Activated CD8-positive, alpha-beta memory T cell treated with anti-CD3 and anti-CD28 coated beads for 48 hours (primary cell): ENCODE measurements around the gene ADAMTS16.

Source experiments
- DNase-seq, 3 experiments: peaks; one replicate each; pipeline ENCODE4 v3.0.0-alpha.2; 2020; ENCODE audit warnings: low read depth in 2 of 3, low spot score in 2 of 3

Gene ADAMTS16

DNA sequence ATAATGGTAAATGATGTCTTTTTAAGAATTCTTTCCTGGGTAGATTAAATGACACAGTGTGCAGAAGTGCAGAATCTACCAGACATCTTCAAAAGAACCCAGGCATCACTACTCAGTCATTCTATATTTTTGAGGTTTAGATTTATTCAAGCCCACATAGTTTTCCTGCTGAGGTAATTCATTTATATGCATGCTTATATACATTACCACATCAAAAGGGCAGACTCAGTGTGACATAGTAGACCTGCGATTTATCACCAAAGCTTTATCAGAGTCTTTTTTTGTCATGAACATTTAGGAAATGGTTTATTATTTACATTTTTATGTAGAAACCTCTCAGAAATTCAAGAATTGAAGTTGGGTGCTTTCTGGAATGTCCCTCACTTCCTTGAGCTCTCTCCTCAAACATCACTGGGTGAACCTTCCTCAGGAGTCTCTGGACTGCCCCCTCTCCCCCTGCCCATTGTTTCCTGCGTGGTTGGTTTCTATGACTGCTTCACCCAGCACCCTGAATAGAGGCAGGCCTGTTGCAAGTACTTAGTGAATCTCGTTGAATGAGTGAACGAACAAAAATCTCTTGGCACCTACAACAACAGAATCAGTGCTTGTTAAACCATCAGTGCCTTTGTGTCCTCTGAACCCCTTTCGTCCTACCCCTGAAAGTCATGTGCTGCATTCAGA, 42.5 kb downstream of the ADAMTS16 start:
- no peak for DNase-seq

DNA sequence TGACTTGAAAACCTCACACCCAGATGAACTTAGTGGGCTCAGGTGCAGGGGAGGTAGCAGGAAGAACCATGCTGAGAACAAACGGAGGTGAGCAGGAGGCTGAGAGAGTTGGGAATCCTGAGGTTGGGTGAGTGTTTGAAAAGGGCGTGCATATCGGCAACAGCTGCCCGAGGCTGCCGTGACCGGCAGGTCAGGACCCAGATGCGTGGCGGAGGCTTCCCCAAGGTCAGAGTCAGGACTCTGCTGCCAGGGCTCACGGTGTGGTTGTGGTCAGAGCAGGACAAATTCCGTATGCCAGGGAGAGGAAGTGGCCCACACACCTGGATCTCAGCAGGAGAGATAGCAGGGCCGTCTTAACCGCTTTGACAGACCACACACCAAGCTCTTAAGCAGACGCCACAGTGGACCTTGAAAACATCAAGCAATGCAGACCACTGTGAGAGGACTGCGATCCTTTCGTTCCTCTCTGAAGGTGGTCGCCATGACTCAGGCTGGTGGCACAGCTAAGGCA, 43.1 kb downstream of the ADAMTS16 start:
- DNase-seq = no peak

DNA sequence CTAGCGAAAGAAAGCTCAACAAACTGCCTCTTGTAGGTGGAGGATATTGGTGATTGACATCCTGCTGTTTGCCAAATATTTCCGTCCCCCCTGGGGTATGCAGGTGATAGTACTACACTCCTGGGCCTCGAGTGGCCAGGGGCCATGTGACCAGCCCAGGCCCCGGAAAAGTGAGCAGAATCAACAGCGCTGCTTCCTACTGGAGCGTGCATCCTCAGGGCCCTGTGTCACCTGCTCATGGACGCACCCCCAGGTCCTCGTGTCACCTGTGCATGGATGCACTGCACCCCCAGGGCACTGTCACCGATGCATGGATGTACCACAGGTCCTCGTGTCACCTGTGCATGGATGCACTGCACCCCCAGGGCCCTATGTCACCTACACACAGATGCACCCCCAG, 43.8 kb downstream of the ADAMTS16 start:
- DNase-seq = no peak

DNA sequence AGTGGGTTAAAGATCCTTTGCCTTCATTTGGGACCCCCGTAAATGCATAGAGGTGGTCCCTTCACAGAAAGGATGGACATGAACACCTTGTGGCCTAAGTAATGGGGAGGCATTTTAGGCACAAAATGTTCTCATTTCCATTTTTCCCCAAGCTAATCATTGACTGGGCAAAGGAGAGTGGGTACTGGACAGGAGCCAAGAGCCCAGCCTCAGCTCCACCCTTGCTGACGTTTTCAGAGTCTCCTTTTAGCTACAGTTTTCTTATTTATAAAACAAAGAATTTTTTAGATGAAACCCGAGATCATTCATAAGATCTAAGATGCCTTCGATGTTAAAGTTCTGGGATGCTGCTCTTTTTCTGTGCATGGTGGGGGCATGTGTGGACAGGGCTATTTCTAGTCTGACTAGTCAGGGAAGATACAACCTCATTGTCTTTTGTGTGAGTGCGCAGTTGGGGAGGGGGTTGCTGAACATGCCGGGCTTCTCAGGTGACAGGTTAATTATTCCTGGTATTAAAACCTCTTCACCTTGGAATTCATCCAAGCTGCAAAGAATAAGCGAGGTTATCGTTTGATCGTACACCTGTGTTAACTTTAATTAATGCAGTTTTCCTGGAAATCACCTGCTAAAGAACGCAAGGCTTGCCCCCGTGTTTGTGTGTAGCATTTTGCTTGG, 48.4 kb downstream of the ADAMTS16 start:
- no peak for DNase-seq

DNA sequence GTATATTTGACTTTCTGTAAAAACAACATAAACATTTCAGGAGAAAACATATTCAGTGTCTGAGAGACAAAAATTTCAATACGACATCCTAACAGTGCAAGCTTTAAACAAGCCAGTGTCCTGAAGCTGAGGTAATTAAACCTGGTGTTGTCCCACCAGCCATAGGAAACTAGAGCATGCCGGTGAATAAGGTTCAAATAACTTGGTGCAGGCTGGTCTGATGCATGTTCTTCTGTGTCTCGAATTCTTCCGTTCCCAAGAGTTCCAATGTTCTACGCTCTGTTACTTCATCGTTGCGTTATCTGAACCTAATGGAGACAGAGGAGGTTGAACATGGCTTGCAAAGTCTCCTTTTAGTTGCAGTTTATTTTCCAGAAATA, 48.9 kb downstream of the ADAMTS16 start:
- DNase-seq = no peak

DNA sequence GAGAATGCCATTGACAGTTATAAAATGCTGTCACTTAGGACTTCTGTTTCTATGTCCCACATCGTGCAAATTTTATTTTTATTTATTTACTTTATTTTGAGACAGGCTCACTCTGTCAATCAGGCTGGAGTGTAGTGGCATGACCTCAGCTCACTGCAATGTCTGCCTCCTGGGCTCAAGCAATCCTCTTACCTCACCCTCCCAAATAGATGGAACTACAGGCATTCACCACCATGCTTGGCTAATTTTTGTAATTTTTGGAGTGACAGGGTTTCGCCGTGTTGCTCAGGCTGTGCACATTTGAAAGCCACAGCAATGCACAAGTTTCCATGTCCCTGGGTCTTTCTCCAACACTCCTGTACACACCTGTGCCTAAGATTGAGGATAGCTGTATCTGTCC, 51.8 kb downstream of the ADAMTS16 start:
- DNase-seq = no peak

DNA sequence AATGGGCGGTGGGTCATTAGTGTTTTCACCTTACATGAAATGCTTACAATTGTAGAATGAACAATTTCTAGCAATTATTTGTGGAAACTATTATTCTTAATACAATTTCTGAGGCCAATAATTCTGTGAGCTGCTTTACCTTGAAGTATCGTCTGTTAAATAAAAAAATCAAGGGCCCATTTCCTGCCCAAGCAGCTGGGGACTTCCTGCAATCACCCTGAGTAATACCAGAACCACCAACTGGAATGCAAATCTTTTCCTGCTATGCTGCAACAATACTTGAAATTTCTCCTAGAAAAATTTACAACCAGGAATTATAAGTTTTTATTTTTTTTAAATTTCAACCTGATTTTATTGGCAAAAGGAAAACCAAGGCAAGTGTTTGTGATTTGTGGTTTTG, 52.6 kb downstream of the ADAMTS16 start:
- no peak for DNase-seq

DNA sequence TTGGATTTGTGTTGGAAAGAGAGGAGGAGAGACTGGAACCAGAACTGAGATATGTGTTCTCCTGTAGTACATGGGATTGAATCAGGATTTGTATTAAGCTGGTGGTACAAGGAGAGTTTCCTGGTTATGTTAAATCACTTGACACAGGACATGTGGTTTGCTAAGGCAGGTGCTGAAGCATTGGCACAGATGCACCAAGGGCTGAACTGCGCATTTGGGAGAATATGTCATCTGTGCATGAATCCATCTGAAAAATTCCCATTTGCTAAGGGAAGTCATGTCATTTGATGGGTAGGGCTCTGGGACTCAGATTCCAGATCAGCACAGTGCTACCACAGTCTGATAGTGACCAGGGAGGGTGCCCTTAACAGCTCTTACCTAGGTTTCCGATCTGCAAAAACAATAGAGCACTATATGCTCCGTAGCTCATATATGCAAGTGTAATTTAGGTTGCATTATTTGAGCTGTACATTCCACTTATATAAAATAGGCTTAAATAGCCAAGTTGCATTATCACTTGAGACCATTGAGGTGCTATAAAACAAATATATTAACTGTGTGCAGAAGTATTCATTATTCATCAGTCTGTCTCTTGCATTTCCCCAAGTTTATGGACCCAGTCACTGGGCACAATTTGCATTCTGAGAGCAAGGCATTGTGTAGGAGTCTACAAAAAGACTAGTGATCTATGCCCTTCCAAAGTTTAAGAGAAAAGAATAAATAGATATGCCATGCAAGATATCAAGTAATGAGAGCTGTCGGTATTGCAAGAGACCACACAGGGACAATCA, 55.2 kb downstream of the ADAMTS16 start:
- no peak for DNase-seq

DNA sequence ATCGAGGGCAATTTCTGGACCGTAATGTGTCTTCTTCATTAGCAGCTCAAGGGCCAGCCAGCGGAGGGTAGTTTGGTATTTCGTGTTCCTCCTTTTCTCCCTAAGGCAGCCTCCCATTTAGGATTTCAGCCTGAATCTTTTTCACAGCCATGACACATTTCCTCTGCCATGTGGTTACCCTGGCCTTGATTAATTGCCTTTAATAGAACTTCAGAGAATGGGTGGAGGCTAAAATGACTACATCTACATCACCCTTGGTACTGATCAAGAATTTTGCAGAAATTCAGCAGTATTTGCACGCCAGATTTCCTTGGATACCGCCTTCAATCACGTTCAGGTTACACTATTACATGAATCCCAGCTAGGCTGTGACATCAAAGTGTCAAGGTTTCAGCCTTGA, 58.0 kb downstream of the ADAMTS16 start:
- DNase-seq = no peak

DNA sequence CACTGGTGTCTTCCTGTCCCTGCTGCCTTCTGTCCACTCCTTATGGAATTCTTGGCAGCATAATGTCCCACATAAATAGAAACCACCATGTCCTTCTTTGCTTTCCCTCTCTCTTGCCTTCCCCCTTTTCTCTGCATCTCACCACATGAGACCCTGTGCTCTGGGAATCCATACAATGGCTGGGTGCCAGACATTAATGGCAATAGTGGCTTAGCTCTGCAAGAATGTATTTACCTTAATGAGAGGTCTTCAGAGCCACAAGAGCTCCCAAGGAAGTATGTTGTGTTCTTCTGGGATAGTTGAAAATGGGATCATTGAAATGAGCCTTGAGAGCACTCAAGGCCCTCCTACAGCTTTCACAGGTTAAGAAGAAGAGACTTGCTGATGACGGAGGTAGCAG, 58.7 kb downstream of the ADAMTS16 start:
- DNase-seq = no peak

DNA sequence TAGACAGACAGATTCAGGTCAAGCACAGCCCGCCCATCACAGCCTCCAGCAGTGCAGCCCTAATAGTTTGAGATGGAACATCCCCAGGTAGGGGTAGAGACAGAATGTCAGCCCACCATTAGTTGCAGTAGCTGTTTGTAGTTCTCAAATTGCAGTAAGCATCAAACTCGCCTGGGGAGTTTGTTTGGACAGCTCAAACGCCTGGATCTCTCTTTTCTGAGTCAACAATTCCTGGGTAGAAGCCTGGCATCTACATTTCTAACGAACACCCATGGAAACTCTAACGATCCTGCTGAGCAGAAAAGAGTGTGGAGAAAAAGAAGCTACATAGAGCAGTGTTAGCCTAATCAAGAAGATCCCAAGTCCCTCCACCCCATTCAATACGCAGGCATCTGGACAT, 59.4 kb downstream of the ADAMTS16 start:
- no peak for DNase-seq

DNA sequence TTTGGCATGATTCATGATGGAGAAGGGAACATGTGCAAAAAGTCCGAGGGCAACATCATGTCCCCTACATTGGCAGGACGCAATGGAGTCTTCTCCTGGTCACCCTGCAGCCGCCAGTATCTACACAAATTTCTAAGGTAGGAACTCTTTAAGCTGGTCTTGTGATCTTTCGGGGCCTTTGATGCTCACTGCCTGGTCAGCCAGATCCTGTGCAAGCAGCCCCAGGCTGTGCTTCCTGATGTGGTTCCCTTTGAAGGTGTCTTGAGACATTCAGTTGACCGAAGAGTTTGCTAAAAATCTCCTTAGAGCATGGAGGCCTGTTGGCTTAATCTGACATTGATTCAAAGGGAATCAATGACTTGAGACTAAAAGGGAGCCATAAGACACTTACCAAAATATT, 60.0 kb downstream of the ADAMTS16 start:
- no peak for DNase-seq

DNA sequence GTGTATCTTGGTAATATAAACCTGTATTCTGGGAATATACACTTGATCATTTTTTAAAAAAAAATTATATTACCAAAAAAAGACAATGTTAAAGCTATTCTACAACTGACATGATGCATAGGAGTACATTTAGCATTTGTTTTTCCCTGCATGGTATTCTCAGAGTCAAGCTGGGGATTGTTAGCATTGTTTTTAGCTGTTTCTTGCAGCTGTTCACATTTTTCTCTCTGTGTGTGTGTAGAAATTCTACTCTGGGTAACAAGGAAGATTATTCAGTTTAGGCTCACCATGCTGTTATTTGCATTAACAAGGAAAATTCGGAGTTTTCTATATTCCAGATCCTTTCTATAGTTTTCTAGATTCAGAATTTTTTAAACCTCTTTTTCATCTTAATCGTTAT, 62.2 kb downstream of the ADAMTS16 start:
- DNase-seq = no peak

DNA sequence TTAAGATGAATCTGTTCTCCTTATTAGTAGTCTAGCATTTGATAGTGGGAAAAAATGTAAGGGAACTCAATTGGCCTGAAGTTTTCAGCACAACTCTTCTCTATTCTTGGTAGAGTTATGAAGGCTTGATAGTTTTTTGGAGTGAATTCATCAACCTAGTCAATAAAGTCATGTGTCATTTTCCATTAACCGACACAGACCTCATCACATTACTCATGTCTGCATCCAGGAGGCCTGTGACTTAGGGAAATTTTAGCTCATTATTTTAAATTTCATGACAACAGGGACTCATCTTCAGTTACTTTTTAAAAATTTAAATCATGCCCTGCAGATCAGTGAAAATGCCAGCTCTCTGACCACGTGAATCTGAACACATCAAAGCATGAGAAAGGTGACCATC, 63.3 kb downstream of the ADAMTS16 start:
- no peak for DNase-seq

DNA sequence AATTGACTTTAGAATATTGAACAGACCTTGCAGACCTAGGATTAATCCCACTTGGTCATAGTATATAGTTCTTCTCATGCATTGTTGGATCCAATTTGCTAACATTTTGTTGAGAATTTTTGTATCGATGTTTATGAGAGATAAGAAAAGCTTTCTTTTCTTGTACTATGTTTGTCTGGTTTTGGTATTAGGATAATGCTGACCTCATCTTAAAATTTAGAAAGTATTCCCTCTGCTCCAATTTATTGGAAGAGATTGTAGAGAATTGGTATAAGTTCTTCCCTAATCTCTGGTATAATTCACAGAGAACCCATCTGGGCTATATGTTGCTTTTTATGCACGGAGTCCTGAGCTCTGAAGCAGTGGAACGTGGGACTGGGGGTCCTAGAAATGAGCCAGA, 67.7 kb downstream of the ADAMTS16 start:
- no peak for DNase-seq

DNA sequence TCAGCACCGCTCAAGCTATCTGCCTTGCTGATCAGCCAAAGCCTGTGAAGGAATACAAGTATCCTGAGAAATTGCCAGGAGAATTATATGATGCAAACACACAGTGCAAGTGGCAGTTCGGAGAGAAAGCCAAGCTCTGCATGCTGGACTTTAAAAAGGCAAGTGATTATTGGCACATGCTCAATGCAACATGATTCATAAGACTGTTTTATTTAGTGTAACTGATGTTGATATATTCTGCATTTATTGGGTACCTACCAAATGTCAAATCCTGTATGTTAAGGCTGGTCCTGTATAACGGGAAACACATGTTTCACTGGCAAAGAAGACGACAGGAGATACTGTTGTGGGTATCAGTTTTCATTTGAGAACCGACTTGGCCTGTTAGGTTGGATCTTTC, 69.0 kb downstream of the ADAMTS16 start:
- DNase-seq = no peak

DNA sequence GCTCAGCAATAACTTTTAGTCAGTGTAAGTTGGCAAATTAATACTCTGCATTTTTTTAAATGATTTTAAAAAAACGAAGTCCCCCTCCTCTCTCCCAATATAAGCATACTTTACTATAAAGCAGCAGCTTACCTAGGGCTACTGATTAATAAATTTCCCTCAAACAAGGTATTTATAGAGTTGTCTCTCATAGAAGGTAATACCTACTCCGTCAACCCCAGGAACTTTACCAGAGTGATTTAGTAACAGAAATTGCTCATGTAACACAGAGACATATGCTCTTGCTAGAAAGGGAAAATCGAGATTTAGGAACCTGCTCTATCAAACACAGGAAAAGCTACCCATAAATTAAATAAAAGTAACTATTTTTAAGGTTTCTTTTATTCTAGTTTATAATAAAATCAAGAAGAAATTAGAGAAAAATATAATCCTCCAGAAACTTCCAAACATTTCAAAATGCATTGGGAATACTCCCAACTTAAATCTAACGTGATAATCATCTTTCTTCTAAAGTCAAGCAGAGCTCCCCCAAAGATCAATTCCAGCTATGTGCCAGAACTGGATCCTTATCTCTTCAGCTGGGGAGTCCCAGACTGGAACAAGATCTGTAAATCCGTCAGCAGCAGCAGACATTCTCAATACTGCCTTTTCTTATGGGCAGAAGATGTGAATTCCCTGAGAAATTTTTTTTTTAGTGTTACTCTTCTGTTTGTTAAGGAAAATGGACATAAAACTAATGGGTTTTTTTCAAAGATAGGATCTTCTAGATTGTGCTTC, 69.6 kb downstream of the ADAMTS16 start:
- DNase-seq = no peak

DNA sequence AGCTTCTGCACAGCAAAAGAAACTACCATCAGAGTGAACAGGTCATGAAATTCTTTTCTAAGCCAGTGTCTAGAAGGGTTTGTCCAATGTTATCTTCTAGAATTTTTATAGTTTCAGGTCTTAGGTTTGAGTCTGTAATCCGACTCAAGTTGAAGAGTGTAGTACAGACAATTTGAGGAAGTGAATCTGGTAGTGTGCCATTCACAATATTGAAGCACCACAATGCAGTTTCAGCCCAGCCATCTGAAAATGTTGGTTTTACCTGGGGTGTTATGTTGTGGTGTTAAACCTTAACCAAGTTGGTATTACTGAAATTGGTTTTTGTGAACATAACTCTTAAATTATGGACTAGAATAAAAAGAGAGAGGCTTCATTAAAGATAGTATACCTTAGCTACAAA, 77.2 kb downstream of the ADAMTS16 start:
- no peak for DNase-seq

DNA sequence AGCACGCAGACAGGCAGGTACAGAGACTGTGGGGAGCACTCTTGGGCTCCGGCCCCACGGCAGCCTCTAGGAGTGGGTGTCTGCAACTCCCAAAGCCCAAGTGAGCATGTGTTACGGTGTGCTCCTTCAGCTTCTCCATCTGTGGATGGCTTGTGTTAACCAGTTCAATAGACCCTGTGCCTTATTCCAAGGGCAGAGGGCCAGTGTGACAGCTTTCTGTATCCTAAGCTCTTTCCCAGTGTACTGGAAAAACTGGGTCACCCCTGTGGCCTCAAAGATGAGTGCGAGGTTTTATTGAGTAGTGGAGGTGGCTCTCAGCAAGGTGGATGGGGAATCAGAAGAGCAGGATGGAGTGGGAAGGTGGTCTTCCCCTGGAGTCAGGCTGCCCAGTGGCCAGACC, 78.3 kb downstream of the ADAMTS16 start:
- no peak for DNase-seq

DNA sequence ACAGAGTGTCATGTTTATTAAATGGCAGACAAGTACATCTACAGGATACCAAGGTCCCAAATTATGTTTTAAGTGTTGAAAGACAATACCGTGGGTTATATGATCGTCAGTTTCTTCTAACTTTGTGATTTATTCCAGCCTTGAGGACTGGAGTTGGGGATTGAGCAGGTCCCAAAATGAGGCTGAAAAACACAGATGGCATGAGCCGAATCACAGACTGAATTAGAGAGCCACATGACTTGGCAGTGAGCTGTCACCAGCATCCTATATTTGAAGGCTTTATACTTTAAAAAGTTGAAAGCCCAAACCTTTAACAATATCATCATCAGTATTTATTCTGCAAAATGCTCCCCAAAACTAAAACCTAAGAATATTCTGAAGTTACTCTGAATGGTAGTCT, 79.4 kb downstream of the ADAMTS16 start:
- DNase-seq = no peak

DNA sequence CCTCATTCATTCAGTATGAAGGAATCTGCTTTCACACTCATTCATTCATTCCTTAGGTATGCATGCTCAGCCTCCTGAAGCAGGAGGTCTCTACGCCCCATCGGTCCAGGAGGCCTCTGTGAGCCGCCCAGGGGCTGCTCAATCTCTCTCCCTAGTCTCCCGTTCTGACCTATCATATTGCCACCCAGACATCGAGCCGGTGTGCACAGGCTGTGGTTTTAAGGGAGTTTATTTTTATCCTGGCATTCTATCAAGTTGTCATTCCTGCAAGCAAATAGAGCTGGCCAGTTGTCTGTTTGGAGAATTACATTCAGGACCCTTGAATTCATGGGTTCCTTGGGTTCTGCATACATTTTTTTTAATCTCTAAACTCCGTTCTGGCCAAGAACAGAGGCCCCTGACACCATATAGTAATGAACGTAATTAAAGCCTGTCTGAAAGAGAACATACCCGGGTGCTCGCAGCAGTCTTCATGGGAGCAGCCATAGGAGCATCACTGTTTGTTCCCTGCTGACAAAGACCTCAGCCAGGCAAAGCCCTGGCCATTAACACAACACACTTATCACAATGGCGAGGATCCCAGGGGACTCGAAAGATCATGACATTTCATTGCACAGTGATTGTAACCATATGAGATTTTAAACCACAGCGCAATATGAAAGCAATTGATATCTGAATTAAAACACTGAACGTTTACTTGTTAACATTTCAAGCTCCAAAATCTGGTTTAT, 80.9 kb downstream of the ADAMTS16 start:
- no peak for DNase-seq
